Chondrocyte (in vitro differentiated cells): Measurements from ENCODE around the gene HOTAIR. TPM values are rescaled to one million over a fixed set of nuclear protein-coding genes. Genes with fewer than 3 reads are reported as not detected.

Experiments
- DNase-seq: peaks from one replicate; pipeline ENCODE4 v3.0.0; 2021; ENCODE audit warnings: mixed read lengths, low spot score
- H3K27ac Mint-ChIP-seq: one replicate; pipeline ENCODE4 v1.8.0; 2021; ENCODE audit warnings: mild to moderate bottlenecking, moderate library complexity, mixed read lengths; ENCODE audit not compliant: unreplicated experiment
- H3K27me3 Mint-ChIP-seq: 2 replicates; pipeline ENCODE4 v1.8.0; 2021; ENCODE audit warnings: low read depth, mixed read lengths
- H3K36me3 Mint-ChIP-seq: 2 replicates; pipeline ENCODE4 v1.8.0; 2021; ENCODE audit warnings: low read depth, mixed read lengths
- H3K4me1 Mint-ChIP-seq: 2 replicates; pipeline ENCODE4 v1.8.0; 2021; ENCODE audit warnings: low read depth, mild to moderate bottlenecking, mixed read lengths
- H3K4me3 Mint-ChIP-seq: one replicate; pipeline ENCODE4 v1.8.0; 2021; ENCODE audit warnings: mild to moderate bottlenecking, moderate library complexity, mixed read lengths; ENCODE audit not compliant: unreplicated experiment
- H3K9me3 Mint-ChIP-seq: 2 replicates; pipeline ENCODE4 v1.8.0; 2021; ENCODE audit warnings: low read depth, mixed read lengths
- total RNA-seq: library from RNA; stranded (reverse); gene quantifications from 3 replicates; pipeline ENCODE4 v1.2.1, GENCODE V29; 2021
- TF ChIP-seq, protein P1 (sequence below): fragments of 200-600 bp; sonication (generic); IDR thresholded peaks from 2 replicates; pipeline ENCODE4 v1.5.0; 2021; ENCODE audit warnings: antibody characterized with exemption, mild to moderate bottlenecking, moderate library complexity

Gene HOTAIR
- total RNA-seq, 1 donor from 2014 or later, result not detected

DNA sequence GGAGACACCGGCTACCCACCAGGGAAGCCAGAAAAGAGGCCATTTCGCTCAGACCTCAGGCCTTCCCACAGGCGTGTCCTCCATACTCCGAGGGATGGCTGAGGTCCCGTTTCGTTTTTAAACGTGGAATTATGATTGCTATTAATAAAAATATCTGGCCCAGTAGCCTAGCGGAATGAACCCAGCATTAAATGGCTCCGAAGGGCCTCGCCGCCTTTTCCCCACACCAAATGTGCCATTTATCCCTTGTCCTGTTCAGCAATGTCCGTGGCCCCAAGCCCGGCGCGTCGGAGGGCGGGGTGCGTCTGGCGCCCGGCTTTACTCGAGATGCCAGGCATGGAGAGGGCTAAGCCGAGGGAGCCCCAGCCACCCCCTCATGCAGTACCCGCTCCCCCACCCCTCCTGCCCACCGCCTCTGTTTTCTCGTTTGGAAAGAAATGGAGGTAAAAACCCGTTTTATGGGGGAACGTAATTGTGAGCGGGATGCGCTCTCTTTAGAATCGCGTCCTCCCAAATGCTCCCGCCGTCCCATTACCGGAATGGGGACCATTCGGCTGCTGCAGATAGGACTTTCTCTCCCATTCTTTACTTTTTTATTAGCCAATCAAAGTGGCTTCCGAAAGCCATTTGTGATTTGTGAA is 39.7 kb upstream of the HOTAIR start:
- Mint-ChIP-seq H3K9me3 (no peaks in the 10 kb centered on the region), H3K4me3 (no peak overlapping the region), H3K36me3 (no peaks in the 10 kb centered on the region), H3K27me3 (peaks cover 72% of the 10 kb centered on the region), H3K27ac (no peak overlapping the region), H3K4me1 (peaks cover 17% of the 10 kb centered on the region)
- DNase-seq, result no peak
- TF ChIP-seq, protein P1, sequence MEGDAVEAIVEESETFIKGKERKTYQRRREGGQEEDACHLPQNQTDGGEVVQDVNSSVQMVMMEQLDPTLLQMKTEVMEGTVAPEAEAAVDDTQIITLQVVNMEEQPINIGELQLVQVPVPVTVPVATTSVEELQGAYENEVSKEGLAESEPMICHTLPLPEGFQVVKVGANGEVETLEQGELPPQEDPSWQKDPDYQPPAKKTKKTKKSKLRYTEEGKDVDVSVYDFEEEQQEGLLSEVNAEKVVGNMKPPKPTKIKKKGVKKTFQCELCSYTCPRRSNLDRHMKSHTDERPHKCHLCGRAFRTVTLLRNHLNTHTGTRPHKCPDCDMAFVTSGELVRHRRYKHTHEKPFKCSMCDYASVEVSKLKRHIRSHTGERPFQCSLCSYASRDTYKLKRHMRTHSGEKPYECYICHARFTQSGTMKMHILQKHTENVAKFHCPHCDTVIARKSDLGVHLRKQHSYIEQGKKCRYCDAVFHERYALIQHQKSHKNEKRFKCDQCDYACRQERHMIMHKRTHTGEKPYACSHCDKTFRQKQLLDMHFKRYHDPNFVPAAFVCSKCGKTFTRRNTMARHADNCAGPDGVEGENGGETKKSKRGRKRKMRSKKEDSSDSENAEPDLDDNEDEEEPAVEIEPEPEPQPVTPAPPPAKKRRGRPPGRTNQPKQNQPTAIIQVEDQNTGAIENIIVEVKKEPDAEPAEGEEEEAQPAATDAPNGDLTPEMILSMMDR, result no peak

DNA sequence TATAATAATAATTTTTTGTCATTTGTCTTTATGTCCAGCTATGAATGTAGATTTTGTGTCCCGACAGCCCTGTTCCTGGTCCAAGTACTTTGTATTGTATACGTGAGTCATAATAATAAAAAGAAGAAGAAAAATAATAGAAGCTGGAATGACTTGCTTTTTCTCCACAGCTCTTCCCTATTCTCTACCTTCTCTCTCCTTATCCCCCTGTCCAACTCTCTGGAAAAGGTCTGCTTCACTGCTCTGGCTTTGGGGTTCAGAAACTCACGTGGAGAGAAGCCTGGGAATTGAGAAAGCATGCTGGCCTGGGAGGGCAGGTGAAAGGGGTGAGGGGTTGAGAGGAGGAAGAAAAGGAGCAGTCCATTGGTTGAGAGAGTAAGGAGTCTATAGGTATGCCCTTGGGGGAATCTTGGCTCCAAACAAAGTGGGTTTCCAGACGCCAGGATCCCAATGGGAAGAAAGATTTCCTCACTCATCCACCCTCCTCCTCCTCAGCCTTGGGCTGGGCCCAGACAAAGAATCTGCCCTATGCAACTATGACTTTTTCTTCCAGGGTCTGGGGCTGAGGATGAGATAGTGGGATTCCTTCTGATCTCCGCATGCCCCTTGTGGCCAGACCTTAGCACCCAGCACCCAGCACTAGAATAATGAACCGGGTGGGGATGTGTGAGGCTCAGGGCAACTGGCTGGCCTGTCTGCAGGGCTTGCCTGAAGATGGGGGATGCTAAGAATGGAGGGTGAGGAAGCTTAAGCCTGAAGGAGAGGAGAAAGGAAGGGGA is 38.1 kb upstream of the HOTAIR start:
- DNase-seq, result no peak
- H3K27me3 Mint-ChIP-seq, result peaks cover 77% of the 10 kb centered on the region
- no peaks in the 10 kb centered on the region for H3K9me3 Mint-ChIP-seq
- TF ChIP-seq, protein P1, result no peak
- H3K36me3 Mint-ChIP-seq, result no peaks in the 10 kb centered on the region
- peaks cover 15% of the 10 kb centered on the region for H3K4me1 Mint-ChIP-seq
- no peak overlapping the region for H3K4me3 Mint-ChIP-seq
- no peak overlapping the region for H3K27ac Mint-ChIP-seq

DNA sequence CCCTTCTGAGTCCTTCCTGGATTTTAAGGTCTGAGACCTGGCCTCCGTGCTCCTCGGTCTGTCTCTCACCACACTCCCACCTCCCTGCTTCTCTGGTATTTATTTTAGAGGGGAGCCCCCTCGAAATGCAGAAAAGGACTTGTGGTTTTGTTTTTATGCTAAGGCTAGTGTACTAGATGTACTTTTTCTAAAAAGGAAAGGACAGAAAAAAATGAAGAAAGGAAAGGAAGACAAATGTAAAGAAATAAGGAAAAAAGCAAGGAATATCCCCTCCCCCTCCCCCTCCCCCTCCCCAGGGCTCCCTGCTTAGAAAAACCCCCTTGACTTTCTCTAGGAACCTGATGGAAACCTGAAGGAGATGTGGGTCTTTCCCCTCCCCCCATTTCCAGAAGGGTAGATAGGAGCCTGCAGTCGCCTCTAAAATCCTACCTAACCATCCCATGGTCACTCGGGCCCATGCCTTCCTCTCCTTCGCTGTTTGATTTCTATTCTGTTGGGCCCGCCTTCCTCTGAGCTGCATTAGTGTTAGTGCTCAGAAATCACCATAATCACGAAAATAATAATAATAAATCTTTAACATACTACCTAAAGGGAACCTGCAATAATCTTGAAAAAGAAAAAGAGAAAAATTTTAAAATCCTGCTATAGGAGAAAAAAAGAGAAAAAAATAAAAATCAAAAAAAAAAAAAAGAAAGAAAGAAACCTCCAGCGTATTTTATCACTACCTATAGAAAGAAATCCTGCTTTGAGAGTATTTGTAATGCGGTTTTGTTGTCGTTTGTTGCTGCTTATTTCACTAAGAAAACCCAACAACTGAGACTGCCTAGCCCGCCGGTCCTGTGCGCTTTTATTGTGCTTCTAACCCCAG is 37.1 kb upstream of the HOTAIR start:
- no peak overlapping the region for H3K4me3 Mint-ChIP-seq
- H3K27me3 Mint-ChIP-seq, result peaks cover 80% of the 10 kb centered on the region
- TF ChIP-seq, protein P1, result no peak
- no peaks in the 10 kb centered on the region for H3K9me3 Mint-ChIP-seq
- DNase-seq, result no peak
- H3K36me3 Mint-ChIP-seq, result no peaks in the 10 kb centered on the region
- no peak overlapping the region for H3K27ac Mint-ChIP-seq
- H3K4me1 Mint-ChIP-seq, result peaks cover 8% of the 10 kb centered on the region

DNA sequence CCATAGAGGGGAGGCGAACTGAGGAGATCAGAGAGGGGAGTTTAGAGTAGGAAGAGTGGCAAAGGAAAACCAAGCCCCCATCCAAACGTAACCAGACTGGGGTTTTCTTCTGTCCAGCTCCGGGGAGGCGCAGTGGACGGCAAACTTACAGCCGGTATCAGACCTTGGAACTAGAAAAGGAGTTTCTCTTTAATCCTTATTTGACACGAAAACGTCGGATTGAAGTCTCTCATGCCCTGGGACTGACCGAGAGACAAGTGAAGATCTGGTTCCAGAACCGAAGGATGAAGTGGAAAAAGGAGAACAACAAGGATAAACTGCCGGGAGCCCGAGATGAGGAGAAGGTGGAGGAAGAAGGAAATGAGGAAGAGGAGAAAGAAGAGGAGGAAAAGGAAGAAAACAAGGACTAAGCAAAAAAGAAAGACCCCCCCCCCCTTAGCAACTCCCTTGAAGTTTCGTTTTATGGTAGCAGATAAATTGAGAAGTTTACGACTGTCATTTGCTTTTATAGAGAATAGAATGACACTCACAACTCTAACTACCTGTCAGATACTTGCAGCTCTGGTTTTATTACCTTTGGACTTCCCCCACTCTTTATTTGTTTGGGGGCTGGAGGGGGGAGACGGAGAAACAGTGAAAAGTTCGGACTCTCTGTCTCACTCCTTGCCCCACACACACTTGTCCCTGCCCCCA is 36.4 kb upstream of the HOTAIR start:
- H3K36me3 Mint-ChIP-seq, result no peaks in the 10 kb centered on the region
- no peak overlapping the region for H3K27ac Mint-ChIP-seq
- peaks cover 83% of the 10 kb centered on the region for H3K27me3 Mint-ChIP-seq
- DNase-seq, result no peak
- no peaks in the 10 kb centered on the region for H3K9me3 Mint-ChIP-seq
- TF ChIP-seq, protein P1, result no peak
- no peak overlapping the region for H3K4me3 Mint-ChIP-seq
- peaks cover 11% of the 10 kb centered on the region for H3K4me1 Mint-ChIP-seq
